Thymus (tissue), 11 donors: ENCODE results near the gene LRRC74B. TPM values are rescaled to one million over a fixed set of nuclear protein-coding genes. Genes with fewer than 3 reads are reported as not detected.

Source experiments
- DNase-seq, 9 donors: peaks; one replicate each; pipeline ENCODE4 v3.0.0-alpha.2; 2013; ENCODE audit warnings: low spot score in 9 of 9, low read depth in 6 of 9, missing footprints in 1 of 9
- H3K27ac ChIP-seq, 2 donors: one replicate each; pipeline ENCODE4 v1.5.1; 2013; ENCODE audit warnings: control low read depth in 1 of 2, low read depth in 1 of 2, low read length in 1 of 2, mild to moderate bottlenecking in 1 of 2, moderate library complexity in 1 of 2
- H3K27me3 ChIP-seq, 2 donors: one replicate each; pipeline ENCODE4 v1.5.1; 2013; ENCODE audit warnings: low read length in 1 of 2; ENCODE audit not compliant: control insufficient read depth in 2 of 2, insufficient read depth in 1 of 2
- H3K36me3 ChIP-seq, 2 donors: one replicate each; pipeline ENCODE4 v1.5.1; 2013; ENCODE audit warnings: low read length in 1 of 2, mild to moderate bottlenecking in 1 of 2, moderate library complexity in 1 of 2; ENCODE audit not compliant: control insufficient read depth in 2 of 2, insufficient read depth in 2 of 2
- H3K4me1 ChIP-seq, 2 donors: one replicate each; pipeline ENCODE4 v1.5.1; 2013; ENCODE audit warnings: low read length in 2 of 2; ENCODE audit not compliant: control insufficient read depth in 2 of 2, insufficient read depth in 2 of 2
- H3K4me3 ChIP-seq, 2 donors: one replicate each; pipeline ENCODE4 v1.5.1; 2013; ENCODE audit warnings: low read length in 2 of 2, control low read depth in 1 of 2, mild to moderate bottlenecking in 1 of 2
- H3K9me3 ChIP-seq, 2 donors: one replicate each; pipeline ENCODE4 v1.5.1; 2013; ENCODE audit warnings: low read length in 1 of 2, mild to moderate bottlenecking in 1 of 2; ENCODE audit not compliant: control insufficient read depth in 2 of 2, insufficient read depth in 1 of 2
- WGBS: extraction: QIAGEN DNeasy Blood & Tissue Kit; methylation state at CpG from one replicate; pipeline ENCODE4 v1.1.7; 2013; 5-methylcytosine and 5-hydroxymethylcytosine counted together
- polyA plus RNA-seq: library from polyadenylated mRNA; stranded (reverse); fragments of 200-250 nt; gene quantifications from one replicate; pipeline ENCODE4 v1.2.3, GENCODE V29; 2013
- total RNA-seq: library from RNA; stranded (reverse); fragments of 120-200 nt; gene quantifications from one replicate; pipeline ENCODE4 v1.2.4, GENCODE V29; 2013
- donor health status: healthy.

Gene LRRC74B
- total and polyA plus RNA-seq, 2 donors = 0.16 TPM; not detected in 1

DNA sequence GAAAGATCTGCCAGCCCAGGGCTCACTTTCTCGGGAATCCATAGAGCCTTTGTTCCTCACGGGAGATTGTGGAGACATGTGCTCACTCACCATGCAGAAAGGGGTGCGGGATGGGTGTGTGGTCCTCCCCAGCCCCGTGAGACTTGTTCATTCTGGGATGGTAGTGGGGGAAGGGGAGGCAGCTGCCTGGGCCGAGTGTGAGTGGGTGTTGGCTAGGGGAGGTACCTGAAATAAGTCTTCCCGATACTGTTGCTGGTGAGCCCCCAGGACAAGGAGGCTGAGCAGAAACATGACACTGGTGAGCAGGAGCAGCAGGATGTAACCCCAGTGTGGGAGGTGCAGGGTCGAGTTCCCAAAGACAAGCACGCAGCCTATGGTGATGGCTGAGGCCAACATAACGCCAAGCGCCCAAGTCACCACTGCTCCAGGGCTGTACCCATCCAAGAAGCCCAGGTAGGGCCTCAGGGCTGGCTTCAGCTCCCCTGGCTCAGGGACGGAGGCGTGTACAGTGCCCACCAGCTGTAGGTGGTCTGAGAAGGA is 16.2 kb upstream of the LRRC74B start:
- no peak for DNase-seq
- peaks cover 0 to 44% of the 10 kb centered on the region in 2 donors for H3K27me3 ChIP-seq
- WGBS = 91% methylated on average over 12 of the region's 12 CpGs
- peaks cover 14 to 41% of the 10 kb centered on the region in 2 donors for H3K4me1 ChIP-seq
- H3K9me3 ChIP-seq = no peaks in the 10 kb centered on the region
- H3K4me3 ChIP-seq = no peak overlapping the region
- no peak overlapping the region for H3K27ac ChIP-seq
- no peaks in the 10 kb centered on the region for H3K36me3 ChIP-seq

DNA sequence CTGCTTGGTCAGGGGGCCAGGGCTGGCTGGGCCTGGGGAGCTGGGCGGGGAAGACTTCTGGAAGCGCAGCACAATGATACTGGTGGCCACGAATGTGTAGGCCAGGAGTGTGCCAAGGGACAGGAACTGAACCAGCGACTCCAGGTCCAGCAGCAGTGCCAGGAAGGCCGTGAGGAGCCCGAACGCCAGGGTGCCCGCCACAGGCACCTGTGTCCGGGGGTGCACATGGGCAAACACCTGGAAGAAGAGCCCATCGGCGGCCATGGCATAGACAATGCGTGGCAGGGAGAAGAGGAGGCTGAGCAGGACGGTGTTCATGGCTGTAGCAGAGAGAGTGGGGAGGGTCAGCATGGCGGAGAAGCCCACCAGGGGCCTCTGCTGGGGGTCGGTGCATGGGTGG is 15.7 kb upstream of the LRRC74B start:
- Histone ChIP-seq H3K27ac (no peak overlapping the region), H3K4me3 (no peak overlapping the region), H3K4me1 (peaks cover 14 to 39% of the 10 kb centered on the region in 2 donors), H3K27me3 (peaks cover 0 to 46% of the 10 kb centered on the region in 2 donors), H3K9me3 (no peaks in the 10 kb centered on the region), H3K36me3 (no peaks in the 10 kb centered on the region)
- DNase-seq = no peak
- WGBS = 97% methylated on average over 15 of the region's 15 CpGs

DNA sequence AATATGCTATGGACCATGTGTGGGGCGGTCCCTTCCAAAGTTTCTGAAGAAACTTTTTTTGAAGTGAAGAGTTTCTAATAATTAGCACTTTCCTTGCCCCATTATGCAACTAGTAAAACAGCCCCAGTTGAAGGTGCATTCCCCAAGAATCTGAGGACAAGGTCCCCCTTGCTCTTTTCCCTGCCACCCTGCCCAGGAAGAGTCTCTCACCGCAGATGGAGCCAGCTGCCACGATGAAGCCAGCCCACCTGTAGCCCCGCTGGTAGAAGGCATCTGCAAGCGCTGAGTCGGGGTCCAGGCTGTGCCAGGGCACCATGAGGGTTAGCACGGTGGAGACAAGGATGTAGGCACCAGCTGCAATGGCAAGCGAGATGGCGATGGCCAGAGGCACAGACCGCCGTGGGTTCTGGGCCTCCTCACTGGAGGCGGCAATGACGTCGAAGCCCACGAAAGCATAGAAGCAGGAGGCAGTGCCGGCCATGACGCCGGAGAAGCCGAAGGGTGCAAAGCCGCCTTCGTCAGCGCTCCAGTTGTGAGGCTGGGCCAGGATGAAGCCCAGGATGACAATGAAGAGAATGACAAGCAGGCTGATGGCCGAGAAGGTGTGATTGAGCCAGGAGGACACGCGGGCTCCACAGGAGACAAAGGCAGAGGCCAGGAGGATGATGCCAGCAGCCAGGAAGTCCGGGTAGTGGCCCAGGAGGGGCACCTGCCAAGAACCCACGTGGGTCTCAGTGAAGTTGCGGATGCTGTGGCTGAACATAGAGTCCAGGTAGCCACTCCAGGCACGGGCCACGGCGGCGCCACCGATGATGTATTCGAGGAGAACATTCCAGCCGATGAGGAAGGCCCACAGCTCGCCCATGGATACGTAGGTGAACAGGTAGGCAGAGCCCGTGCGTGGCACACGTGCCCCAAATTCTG is 14.9 kb upstream of the LRRC74B start:
- DNase-seq = no peak
- Histone ChIP-seq H3K4me3 (no peak overlapping the region), H3K9me3 (no peaks in the 10 kb centered on the region), H3K27me3 (peaks cover 0 to 49% of the 10 kb centered on the region in 2 donors), H3K27ac (no peak overlapping the region), H3K36me3 (no peaks in the 10 kb centered on the region), H3K4me1 (peaks cover 8 to 30% of the 10 kb centered on the region in 2 donors)
- 94% methylated on average over 40 of the region's 40 CpGs for WGBS

DNA sequence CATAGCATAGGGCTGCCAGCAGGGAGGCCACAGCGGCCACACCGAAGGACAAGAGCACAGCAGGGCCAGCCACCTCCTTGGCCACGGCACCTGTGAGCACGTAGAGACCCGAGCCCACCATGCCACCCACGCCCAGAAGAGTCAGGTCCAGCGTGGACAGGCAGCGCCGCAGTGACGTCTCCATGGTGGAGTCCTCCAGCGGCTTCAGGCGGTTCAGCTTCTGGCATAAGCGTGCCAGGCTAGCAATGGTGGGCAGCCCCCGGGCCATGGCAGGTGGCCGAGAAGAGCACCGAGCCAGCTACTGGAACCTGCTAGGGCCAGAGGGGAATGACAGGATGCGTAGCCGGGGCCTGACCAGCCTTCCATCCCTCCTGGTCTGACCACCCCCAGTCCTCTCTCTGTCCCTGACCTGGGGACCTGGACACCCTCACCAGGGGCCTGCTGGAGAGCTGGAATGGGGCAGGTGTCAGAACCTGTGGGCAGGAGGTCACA is 14.2 kb upstream of the LRRC74B start:
- Histone ChIP-seq H3K4me3 (peak overlapping the region in 1 of 2 donors; percentile 46), H3K36me3 (no peaks in the 10 kb centered on the region), H3K9me3 (no peaks in the 10 kb centered on the region), H3K27me3 (peaks cover 0 to 53% of the 10 kb centered on the region in 2 donors), H3K4me1 (peaks cover 6 to 23% of the 10 kb centered on the region in 2 donors), H3K27ac (no peak overlapping the region)
- DNase-seq = no peak
- 92% methylated on average over 18 of the region's 18 CpGs for WGBS

DNA sequence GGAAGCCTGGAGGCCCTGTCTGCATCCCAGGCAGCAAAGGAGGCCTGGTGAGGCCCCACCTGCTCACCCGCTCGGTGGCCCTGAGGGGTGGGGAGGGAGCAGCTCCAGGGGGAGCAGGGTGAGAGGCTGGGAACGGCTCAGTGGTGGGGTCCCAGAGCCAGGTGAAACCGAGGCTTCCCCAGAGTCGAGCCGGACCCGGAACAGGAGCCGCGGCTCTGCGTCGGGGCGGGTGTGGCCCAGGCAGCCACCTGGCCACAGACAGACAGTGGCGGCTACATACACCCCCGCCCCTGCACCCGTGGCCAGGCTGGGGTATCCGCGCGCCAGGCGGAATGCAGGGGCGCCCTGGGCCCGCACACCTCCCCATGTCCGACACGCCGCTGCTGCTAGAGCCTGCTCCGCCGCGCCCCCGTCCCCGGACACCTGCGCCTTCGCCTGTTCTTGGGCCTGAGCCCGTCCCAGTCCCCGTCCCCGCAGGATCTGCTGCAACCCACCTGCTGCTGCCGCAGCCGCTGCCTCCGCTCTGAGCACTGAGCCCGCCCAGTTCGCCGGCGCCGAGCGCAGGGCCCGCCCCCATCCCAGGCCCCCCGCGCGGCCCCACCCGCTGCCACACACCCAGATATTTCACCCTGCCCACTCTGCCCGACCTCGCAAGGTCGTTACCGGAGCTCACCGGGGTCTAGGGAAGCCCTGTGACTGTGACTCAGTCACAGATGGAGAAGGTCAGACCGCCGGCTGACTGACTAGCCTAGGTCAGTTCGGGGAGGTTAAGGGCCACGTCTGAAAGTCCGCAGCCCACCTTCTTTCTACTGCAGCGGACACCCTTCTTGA is 13.5 kb upstream of the LRRC74B start, which contains the start of gene SLC7A4:
Gene SLC7A4, minus strand, starts transcription at position 525 of the 831 bp plus-strand sequence. CDS start 749 bp downstream, outside the sequence.
- Histone ChIP-seq H3K4me1 (peaks cover 6 to 16% of the 10 kb centered on the region in 2 donors), H3K36me3 (no peaks in the 10 kb centered on the region), H3K4me3 (peak within 1 kb of the TSS in 1 of 2 donors; percentile 46), H3K9me3 (no peaks in the 10 kb centered on the region), H3K27ac (no peak within 1 kb of the TSS), H3K27me3 (peaks cover 0 to 53% of the 10 kb centered on the region in 2 donors)
- DNase-seq = peak in 1 of 9 donors; percentile 63
- WGBS = 12% methylated on average over 59 of the region's 59 CpGs

DNA sequence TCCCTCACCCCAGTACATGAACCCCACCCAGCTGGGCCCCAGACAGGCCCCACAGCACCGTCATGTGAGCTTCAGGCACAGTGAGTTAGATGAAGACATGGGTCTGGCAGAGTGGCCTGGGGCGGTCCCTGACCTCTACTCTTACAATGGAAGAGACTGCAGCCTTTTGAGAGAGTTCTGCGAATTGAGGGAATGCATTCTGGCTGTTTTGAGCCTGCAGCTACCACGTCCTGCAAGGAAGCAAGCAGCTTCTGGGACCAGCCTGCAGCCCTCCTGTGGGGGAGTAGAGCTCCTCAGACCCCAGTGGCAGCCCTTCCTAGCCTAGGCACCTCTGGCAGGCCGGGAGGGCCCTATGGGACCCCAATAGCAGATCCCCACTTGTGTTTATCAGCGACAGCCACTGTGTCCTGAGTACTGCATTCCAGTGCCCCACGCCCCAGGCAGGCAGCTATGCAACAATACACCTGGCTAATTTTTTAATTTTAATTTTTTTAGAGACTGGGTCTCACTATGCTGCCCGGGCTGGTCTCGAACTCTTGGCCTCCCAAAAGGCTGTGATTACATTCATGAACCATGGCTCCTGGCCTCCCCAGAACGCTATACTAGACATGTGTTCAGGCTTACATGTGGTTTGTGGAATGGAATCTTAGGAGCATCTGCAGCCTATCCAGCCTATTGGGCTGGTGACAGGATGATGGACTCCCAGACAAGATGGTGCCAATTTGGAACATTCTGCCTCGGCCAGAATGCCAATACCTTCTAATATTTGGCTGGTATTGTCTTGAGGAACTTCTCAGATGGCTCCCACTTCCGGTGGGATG is 12.7 kb upstream of the LRRC74B start:
- peaks cover 0 to 53% of the 10 kb centered on the region in 2 donors for H3K27me3 ChIP-seq
- WGBS = 96% methylated on average over 12 of the region's 12 CpGs

DNA sequence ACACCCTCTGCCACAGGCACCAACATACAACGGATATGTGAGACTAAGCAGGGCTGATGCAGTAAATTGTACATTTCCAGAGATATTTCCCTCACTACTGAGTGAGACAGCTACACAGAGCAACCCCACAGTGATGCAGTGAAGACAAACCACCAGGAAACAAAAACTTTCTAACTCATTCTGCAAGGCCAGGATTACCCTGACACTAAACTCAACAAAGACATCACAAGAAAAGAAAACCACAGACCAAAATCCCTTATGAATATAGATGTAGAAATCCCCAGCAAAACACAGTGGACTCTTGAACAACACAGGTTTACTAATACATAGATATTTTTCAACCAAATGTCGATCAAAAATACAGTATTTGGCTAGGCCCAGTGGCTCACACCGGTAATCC is 11.9 kb upstream of the LRRC74B start:
- no peak overlapping the region for H3K4me3 ChIP-seq
- no peaks in the 10 kb centered on the region for H3K9me3 ChIP-seq
- 96% methylated on average over 3 of the region's 3 CpGs for WGBS
- no peak overlapping the region for H3K27ac ChIP-seq
- peaks cover 0 to 53% of the 10 kb centered on the region in 2 donors for H3K27me3 ChIP-seq
- no peak for DNase-seq
- H3K4me1 ChIP-seq = peaks cover 6 to 13% of the 10 kb centered on the region in 2 donors
- H3K36me3 ChIP-seq = no peaks in the 10 kb centered on the region

More for the DNA sequence above, 12.7 kb upstream of the LRRC74B start:
- Histone ChIP-seq H3K36me3 (no peaks in the 10 kb centered on the region), H3K4me3 (no peak overlapping the region), H3K9me3 (no peaks in the 10 kb centered on the region), H3K4me1 (peaks cover 6 to 13% of the 10 kb centered on the region in 2 donors), H3K27ac (no peak overlapping the region)
- no peak for DNase-seq

DNA sequence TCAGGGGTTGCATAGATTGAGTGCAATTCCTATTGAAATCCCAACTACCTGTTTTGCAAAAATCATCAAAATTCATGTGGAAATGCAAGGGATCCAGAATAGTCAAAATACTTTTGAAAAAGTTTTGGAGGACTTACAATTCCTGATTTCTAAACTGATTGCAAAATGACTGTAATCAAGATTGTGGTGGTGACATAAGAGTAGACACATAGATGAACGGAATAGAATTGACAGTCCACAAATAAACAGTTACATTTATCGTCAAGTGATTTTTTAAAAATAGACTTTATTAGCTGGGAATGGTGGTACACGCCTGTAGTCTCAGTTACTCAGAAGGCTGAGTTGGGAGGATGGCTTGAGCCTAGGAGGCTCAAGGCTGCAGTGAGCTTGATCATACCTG is 10.8 kb upstream of the LRRC74B start:
- no peak overlapping the region for H3K27ac ChIP-seq
- H3K4me1 ChIP-seq = peaks cover 6 to 13% of the 10 kb centered on the region in 2 donors
- no peaks in the 10 kb centered on the region for H3K9me3 ChIP-seq
- no peak for DNase-seq
- no peak overlapping the region for H3K4me3 ChIP-seq
- H3K36me3 ChIP-seq = no peaks in the 10 kb centered on the region
- WGBS = 96% methylated on average over 3 of the region's 3 CpGs
- peaks cover 0 to 49% of the 10 kb centered on the region in 2 donors for H3K27me3 ChIP-seq
